Kidney epithelial cell (primary cell): ENCODE results near the gene RAI2. TPM values are rescaled to one million over a fixed set of nuclear protein-coding genes. Genes with fewer than 3 reads are reported as not detected.

Experiments
- DNase-seq: peaks from one replicate; pipeline ENCODE4 v3.0.0-alpha.2; 2010; ENCODE audit warnings: low read depth
- H3K27me3 ChIP-seq: 2 replicates; pipeline ENCODE4 v1.6.0; 2011; ENCODE audit warnings: low read length; ENCODE audit not compliant: control insufficient read depth, insufficient read depth
- H3K36me3 ChIP-seq: 2 replicates; pipeline ENCODE4 v1.5.1; 2011; ENCODE audit warnings: low read length; ENCODE audit not compliant: control insufficient read depth, insufficient read depth
- H3K4me3 ChIP-seq: 2 replicates; pipeline ENCODE4 v1.5.1; 2011; ENCODE audit warnings: low read depth, mild to moderate bottlenecking, control low read depth, low read length
- total RNA-seq: library from RNA; depleted of rRNA; stranded (reverse); fragments of >200 nt; gene quantifications from 2 replicates; pipeline ENCODE4 v1.2.3, GENCODE V29; 2015
- TF ChIP-seq, protein P1 (sequence below): IDR thresholded peaks from 2 replicates; pipeline ENCODE4 v1.5.1; 2011; ENCODE audit warnings: mild to moderate bottlenecking, moderate library complexity, low read length, control low read depth, inconsistent platforms; ENCODE audit not compliant: insufficient read depth, poor library complexity, severe bottlenecking

The RAI2 gene
- 3.2 and 3.6 TPM in 2 replicates for total RNA-seq

DNA sequence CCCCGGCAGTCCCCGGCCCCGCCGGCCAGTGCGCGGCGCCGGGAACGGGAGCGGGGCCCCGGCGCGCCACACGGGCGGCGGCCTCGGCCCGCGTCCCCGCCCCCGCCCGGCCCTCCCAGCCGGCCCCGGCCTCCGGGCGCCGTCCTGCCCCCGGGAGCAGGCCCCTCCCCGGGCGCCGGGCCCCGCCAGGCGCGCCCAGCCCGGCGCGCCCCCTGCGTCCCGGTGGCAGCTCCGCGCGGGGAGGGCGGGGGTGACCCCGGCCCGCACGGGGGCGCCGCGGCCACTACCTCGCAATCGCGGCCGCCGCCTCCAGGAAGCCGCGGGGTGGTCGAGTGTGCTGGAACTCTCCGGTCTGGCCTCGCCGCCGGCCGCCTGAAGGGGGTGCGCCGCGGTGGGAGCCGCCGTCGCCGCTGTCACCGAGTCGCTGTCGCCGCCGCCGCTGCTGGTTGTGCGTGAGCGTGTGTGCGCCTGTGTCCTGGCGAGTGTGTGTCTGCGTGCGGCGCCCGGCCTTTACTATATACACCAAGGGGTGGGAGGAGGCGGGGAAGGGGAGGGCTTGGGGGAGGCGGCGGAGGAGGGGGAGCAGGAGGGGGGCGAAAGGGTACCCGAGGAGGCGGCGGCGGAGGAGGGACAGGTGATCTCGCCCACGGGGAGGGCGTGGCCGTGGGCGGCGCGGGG is at the start of gene RAI2:
RAI2 (minus strand) TSS at position 488 of the 678 bp plus-strand sequence. CDS start 59,288 bp downstream, outside the sequence.
- DNase-seq, result no peak
- Histone ChIP-seq H3K4me3 (peak within 1 kb of the TSS; percentile 28), H3K36me3 (no peaks in the 10 kb centered on the region), H3K27me3 (peaks cover 51% of the 10 kb centered on the region)
- TF ChIP-seq, protein P1, sequence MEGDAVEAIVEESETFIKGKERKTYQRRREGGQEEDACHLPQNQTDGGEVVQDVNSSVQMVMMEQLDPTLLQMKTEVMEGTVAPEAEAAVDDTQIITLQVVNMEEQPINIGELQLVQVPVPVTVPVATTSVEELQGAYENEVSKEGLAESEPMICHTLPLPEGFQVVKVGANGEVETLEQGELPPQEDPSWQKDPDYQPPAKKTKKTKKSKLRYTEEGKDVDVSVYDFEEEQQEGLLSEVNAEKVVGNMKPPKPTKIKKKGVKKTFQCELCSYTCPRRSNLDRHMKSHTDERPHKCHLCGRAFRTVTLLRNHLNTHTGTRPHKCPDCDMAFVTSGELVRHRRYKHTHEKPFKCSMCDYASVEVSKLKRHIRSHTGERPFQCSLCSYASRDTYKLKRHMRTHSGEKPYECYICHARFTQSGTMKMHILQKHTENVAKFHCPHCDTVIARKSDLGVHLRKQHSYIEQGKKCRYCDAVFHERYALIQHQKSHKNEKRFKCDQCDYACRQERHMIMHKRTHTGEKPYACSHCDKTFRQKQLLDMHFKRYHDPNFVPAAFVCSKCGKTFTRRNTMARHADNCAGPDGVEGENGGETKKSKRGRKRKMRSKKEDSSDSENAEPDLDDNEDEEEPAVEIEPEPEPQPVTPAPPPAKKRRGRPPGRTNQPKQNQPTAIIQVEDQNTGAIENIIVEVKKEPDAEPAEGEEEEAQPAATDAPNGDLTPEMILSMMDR, result no peak

DNA sequence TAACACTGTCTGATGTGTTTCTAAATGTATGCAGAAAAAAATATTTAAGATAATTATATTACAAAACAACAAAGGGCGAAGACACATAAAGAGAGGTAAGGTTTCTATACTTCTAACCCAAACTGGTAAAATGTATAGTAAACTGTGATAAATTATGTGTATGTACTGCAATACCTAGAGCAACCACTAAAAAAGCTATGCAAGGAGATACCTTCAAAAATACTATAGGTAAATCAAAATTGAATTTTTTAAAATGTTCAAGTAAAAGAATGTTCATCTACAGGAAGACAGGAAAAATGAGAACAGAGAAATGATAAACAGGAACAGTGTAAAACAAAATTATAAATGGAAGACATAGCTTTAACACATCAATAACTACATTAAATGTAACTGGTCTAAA is 27.3 kb upstream of the RAI2 start:
- no peaks in the 10 kb centered on the region for H3K36me3 ChIP-seq

DNA sequence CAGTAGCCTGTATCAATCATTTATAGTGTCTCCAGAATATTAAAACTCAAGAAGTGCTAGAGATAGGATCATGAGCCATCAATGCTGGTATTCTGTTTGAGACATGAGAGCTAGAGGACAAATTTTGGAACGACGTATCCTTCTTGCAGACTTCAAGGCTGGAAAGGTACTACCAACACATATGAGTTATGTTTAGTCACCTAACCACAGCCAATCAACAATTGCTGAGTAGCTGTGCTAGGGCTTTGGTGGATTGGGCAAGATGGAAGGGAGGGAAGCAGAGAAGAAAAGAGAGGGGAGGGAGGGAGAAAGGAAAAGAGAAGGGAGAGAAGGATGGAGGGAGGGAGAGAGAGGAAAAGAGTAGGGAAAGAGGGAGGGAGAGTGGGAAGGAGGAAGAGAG is 21.6 kb upstream of the RAI2 start:
- TF ChIP-seq, protein P1, result no peak
- H3K27me3 ChIP-seq, result peaks cover 4% of the 10 kb centered on the region
- no peak for DNase-seq
- no peaks in the 10 kb centered on the region for H3K36me3 ChIP-seq
- no peak overlapping the region for H3K4me3 ChIP-seq

More for the DNA sequence above, 27.3 kb upstream of the RAI2 start:
- Histone ChIP-seq H3K27me3 (peaks cover 4% of the 10 kb centered on the region), H3K4me3 (no peak overlapping the region)
- DNase-seq, result no peak
- TF ChIP-seq, protein P1, result no peak

DNA sequence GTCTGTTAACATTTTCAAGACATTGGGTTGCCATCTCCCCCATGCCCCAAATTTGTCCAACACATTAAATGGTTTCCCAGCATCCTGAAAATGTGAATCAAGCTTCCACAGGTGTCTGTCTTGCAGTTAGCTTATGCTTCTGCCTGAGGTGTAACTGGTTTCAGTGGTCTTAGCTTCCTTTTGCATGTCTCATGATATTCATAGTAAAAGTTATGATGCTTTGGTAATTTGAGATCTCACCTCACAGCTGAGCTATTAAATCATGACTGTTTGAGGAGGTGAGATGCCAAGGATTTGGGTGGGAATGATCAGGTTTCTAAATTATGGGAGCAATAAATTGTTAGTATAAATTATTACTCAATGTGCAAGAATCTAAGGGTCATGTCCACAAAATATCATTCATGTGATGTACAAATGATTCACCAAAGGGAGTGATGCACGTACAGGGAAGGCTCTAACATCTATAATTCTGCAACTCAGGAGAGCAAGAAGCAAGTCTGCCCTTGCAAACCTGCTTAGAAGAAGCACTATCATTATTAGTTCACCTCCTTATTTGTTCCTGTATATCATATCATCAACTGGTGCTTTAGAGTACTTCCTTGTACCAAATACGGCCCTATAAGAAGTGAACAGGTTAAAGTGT is 17.1 kb upstream of the RAI2 start:
- DNase-seq, result no peak
- TF ChIP-seq, protein P1, result no peak

DNA sequence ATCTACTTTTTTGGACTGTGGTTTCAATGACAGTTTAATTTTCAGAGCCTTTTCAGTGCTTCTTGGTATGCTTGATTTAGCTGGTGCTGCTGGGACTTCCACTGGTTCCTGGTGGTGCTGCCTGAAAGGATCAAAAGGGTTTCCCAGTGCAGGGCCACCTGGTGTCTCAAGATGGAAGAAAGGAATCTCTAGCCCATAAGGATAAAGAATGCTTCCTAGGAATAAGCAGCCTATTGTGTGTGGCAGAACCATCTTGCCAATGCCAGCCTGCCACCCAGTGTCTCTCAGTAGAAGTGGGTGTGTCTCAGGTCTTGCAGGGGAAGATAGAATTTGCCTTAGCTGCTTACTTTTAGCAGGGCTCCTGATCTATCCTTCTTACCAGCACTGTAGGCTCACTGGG is 15.0 kb upstream of the RAI2 start:
- no peak for DNase-seq
- H3K4me3 ChIP-seq, result no peak overlapping the region
- TF ChIP-seq, protein P1, result no peak
- no peaks in the 10 kb centered on the region for H3K27me3 ChIP-seq
- no peaks in the 10 kb centered on the region for H3K36me3 ChIP-seq

More for the DNA sequence above, 17.1 kb upstream of the RAI2 start:
- Histone ChIP-seq H3K36me3 (no peaks in the 10 kb centered on the region), H3K4me3 (no peak overlapping the region), H3K27me3 (no peaks in the 10 kb centered on the region)
